Endothelial cell of umbilical vein (primary cell): Measurements from ENCODE around the gene TRIM14. TPM values are rescaled to one million over a fixed set of nuclear protein-coding genes. Genes with fewer than 3 reads are reported as not detected.

Source experiments
- BruUV-seq: library from RNA; stranded (reverse); fragments of 400-500 nt; replicated peaks from 2 replicates; lab custom pipeline; 2021; lab: Mats Ljungman, UMichigan
- CTCF ChIA-PET: fragments of 300-600, 350-600 bp; sonication (Branson Sonifier 250); formaldehyde crosslinking; loops from one replicate; lab custom pipeline; 2021; ENCODE audit warnings: antibody characterized with exemption, inconsistent platforms; lab: Charles Lee
- POLR2A ChIA-PET: fragments of 300-600, 350-600 bp; sonication (Branson Sonifier 250); formaldehyde crosslinking; loops from one replicate; lab custom pipeline; 2021; ENCODE audit warnings: antibody characterized with exemption, inconsistent platforms; lab: Charles Lee
- DNase-seq: peaks from one replicate; pipeline ENCODE4 v3.0.0-alpha.2; 2011; ENCODE audit warnings: low read depth, low spot score
- FAIRE-seq: peaks from 2 replicates; lab custom pipeline; 2011; peaks lifted over from hg19 to GRCh38; lab: Jason Lieb, UNC
- H2AFZ ChIP-seq: 2 replicates; pipeline ENCODE4 v1.6.0; 2012; ENCODE audit warnings: low read depth, low read length, control low read depth, inconsistent platforms
- H3K27ac ChIP-seq: 2 replicates; pipeline ENCODE4 v1.5.1; 2011; ENCODE audit warnings: low read depth, mild to moderate bottlenecking, control low read depth, low read length, moderate library complexity; ENCODE audit not compliant: insufficient read depth
- H3K27me3 ChIP-seq, 2 experiments: 2 replicates each; pipeline versions ENCODE4 v1.6.0 to v1.6.1; 2011; ENCODE audit warnings: low read length in 2 of 2, mixed read lengths in 1 of 2; ENCODE audit not compliant: control insufficient read depth in 2 of 2, insufficient read depth in 2 of 2
- H3K36me3 ChIP-seq, 2 experiments: 2 replicates in 1 of 2; 3 replicates in 1 of 2; pipeline ENCODE4 v1.5.1; 2011; ENCODE audit warnings: low read length in 2 of 2, mild to moderate bottlenecking in 1 of 2, moderate library complexity in 1 of 2; ENCODE audit not compliant: control insufficient read depth in 2 of 2, insufficient read depth in 2 of 2; ENCODE audit errors: extremely low read depth in 1 of 2
- H3K4me1 ChIP-seq: 3 replicates; pipeline ENCODE4 v1.5.1; 2011; ENCODE audit warnings: mild to moderate bottlenecking, low read length; ENCODE audit not compliant: control insufficient read depth, insufficient read depth; ENCODE audit errors: extremely low read depth
- H3K4me2 ChIP-seq: 2 replicates; pipeline ENCODE4 v1.6.1; 2011; ENCODE audit warnings: low read length, control low read depth, mixed read lengths; ENCODE audit not compliant: insufficient read depth
- H3K4me3 ChIP-seq, 3 experiments: fragments of 200-600 bp in 1 of 3; sonication (generic), shearing (Covaris generic) in 1 of 3; replicated peaks in 1 of 3; 2 replicates each; pipeline ENCODE4 v1.5.1; 2011 to 2016; ENCODE audit warnings: control low read depth in 3 of 3, low read length in 3 of 3, mild to moderate bottlenecking in 2 of 3, inconsistent platforms in 1 of 3, low read depth in 1 of 3, moderate library complexity in 1 of 3; ENCODE audit not compliant: insufficient read depth in 1 of 3
- H3K79me2 ChIP-seq: 2 replicates; pipeline ENCODE4 v1.6.0; 2012; ENCODE audit warnings: low read length, inconsistent platforms; ENCODE audit not compliant: control insufficient read depth, insufficient read depth
- H3K9ac ChIP-seq: replicated peaks from 2 replicates; pipeline ENCODE3; 2011; ENCODE audit warnings: low read length, control low read depth; ENCODE audit not compliant: insufficient read depth; ENCODE audit errors: extremely low read depth
- H3K9me1 ChIP-seq: replicated peaks from 3 replicates; pipeline ENCODE4 v1.6.0; 2011; ENCODE audit warnings: mild to moderate bottlenecking, low read length; ENCODE audit not compliant: control insufficient read depth, insufficient read depth; ENCODE audit errors: extremely low read depth
- H3K9me3 ChIP-seq: replicated peaks from 2 replicates; pipeline ENCODE4 v1.5.1; 2012; ENCODE audit warnings: low read length, inconsistent platforms; ENCODE audit not compliant: control insufficient read depth, insufficient read depth
- H4K20me1 ChIP-seq: replicated peaks from 2 replicates; pipeline ENCODE3; 2011; ENCODE audit warnings: mild to moderate bottlenecking, low read length; ENCODE audit not compliant: control insufficient read depth, insufficient read depth; ENCODE audit errors: extremely low read depth
- CTCF ChIP-seq, 2 donors: IDR thresholded peaks; 1 replicate in 1 of 2; 2 replicates in 1 of 2; pipeline ENCODE4 v1.5.1; 2011; ENCODE audit warnings: low read length in 2 of 2, mild to moderate bottlenecking in 2 of 2, moderate library complexity in 2 of 2, control low read depth in 1 of 2, inconsistent platforms in 1 of 2, low read depth in 1 of 2; ENCODE audit not compliant: insufficient read depth in 1 of 2; ENCODE audit errors: extremely low read depth in 1 of 2
- EZH2 ChIP-seq: IDR thresholded peaks from 2 replicates; pipeline ENCODE4 v1.6.1; 2012; ENCODE audit warnings: borderline replicate concordance, low read depth, mild to moderate bottlenecking, moderate library complexity, low read length, inconsistent platforms; ENCODE audit not compliant: severe bottlenecking
- FOS ChIP-seq: IDR thresholded peaks from 2 replicates; pipeline ENCODE4 v1.6.1; 2011; ENCODE audit warnings: mild to moderate bottlenecking, low read length, moderate library complexity, borderline replicate concordance; ENCODE audit not compliant: insufficient read depth
- GATA2 ChIP-seq: IDR thresholded peaks from 2 replicates; pipeline ENCODE4 v1.7.0; 2011; ENCODE audit warnings: low read depth, mild to moderate bottlenecking, moderate library complexity, mixed read lengths, low read length; ENCODE audit not compliant: insufficient read length, insufficient read depth
- JUN ChIP-seq: IDR thresholded peaks from 2 replicates; pipeline ENCODE4 v1.6.1; 2011; ENCODE audit warnings: borderline replicate concordance, low read depth; ENCODE audit not compliant: insufficient read length, insufficient read depth
- MAX ChIP-seq: IDR thresholded peaks from 2 replicates; pipeline ENCODE4 v1.6.1; 2011; ENCODE audit not compliant: insufficient read depth, insufficient read length
- MYC ChIP-seq: IDR thresholded peaks from one replicate; pipeline ENCODE4 v1.6.1; 2011; ENCODE audit warnings: mild to moderate bottlenecking, low read depth, low read length
- POLR2A ChIP-seq: IDR thresholded peaks from 2 replicates; pipeline ENCODE4 v1.6.1; 2012; ENCODE audit warnings: low read depth, mild to moderate bottlenecking, control low read depth, low read length
- POLR2AphosphoS5 ChIP-seq: IDR thresholded peaks from 2 replicates; pipeline ENCODE4 v1.6.1; 2012; ENCODE audit warnings: low read depth, mild to moderate bottlenecking, control low read depth, low read length, moderate library complexity; ENCODE audit not compliant: insufficient read depth
- dilution Hi-C: fragments of 300-500 bp; cut with MboI; formaldehyde crosslinking; loops from one replicate; pipeline ENCODE4 v1.15.0; 2019; ENCODE audit warnings: low sequenced_read_pairs; ENCODE audit not compliant: extremely low pct_ligation_motif_present
- intact Hi-C: fragments of 100-400 bp; cut with micrococcal nuclease; formaldehyde crosslinking; loops from one replicate; pipeline ENCODE4 v1.10.0; 2022
- polyA plus RNA-seq, 4 experiments: library from polyadenylated mRNA; depleted of rRNA in 3 of 4; stranded (reverse) in 3 of 4; unstranded in 1 of 4; fragments of >200 nt; gene quantifications; 2 replicates each; pipeline versions ENCODE4 v1.2.1 to v1.2.3, GENCODE V29; 2011 to 2012; ENCODE audit warnings: missing spikeins in 1 of 4
- total RNA-seq: library from RNA; stranded (reverse); gene quantifications from 2 replicates; pipeline ENCODE4 v1.2.3, GENCODE V29; 2021

TRIM14 gene
- total and polyA plus RNA-seq, 2 donors (not counting 3 experiments of a cell fraction or from before 2014, with no cell fraction given) = 4.8 to 10.7 TPM

GRCh38 chr9:98104445-98104881, 14.6 kb downstream of the TRIM14 start:
- ChIA-PET POLR2A (no interaction called here), CTCF (no interaction called here)
- Histone ChIP-seq H2AFZ (no peak overlapping the region), H3K36me3 (no peaks in the 10 kb centered on the region), H3K4me1 (no peaks in the 10 kb centered on the region), H3K9ac (no peak overlapping the region), H3K9me1 (no peaks in the 10 kb centered on the region), H3K4me2 (no peak overlapping the region), H4K20me1 (no peaks in the 10 kb centered on the region), H3K27me3 (no peaks in the 10 kb centered on the region), H3K4me3 (no peak overlapping the region), H3K27ac (no peak overlapping the region), H3K79me2 (no peaks in the 10 kb centered on the region), H3K9me3 (no peaks in the 10 kb centered on the region)
- intact Hi-C loops = no loop called here
- dilution Hi-C loops = no loop called here
- TF ChIP-seq MYC (no peak), FOS (no peak), MAX (no peak), CTCF (IDR thresholded peaks at IDR 0.05; ENCODE audit: extremely low read depth in 1 of 2, insufficient read depth in 1 of 2, low read depth in 1 of 2, low read length in 2 of 2) (no peak), JUN (no peak), EZH2 (no peak), POLR2AphosphoS5 (no peak), POLR2A (no peak), GATA2 (no peak)
- FAIRE-seq = no peak
- no peak for DNase-seq
- BruUV-seq = no TSS peak
